NB4 (cell line): ENCODE results near the gene CDH2.
"Not testable (repeated sequence)": the region's sequence is repeated elsewhere in the genome, so short reads cannot be mapped to it uniquely, and the experiment has no call there.

Experiments used
- POLR2A ChIP-seq: IDR thresholded peaks from 2 replicates; pipeline ENCODE4 v1.6.1; 2011; ENCODE audit warnings: mild to moderate bottlenecking; ENCODE audit not compliant: insufficient read length; ENCODE audit errors: extremely low read depth
- TF ChIP-seq, protein P1 (sequence below): IDR thresholded peaks from one replicate; pipeline ENCODE4 v1.5.1; 2012; ENCODE audit warnings: low read depth, low read length
- TF ChIP-seq, protein P2 (sequence below): IDR thresholded peaks from 2 replicates; pipeline ENCODE4 v1.6.1; 2011; ENCODE audit warnings: low read depth, low read length

DNA sequence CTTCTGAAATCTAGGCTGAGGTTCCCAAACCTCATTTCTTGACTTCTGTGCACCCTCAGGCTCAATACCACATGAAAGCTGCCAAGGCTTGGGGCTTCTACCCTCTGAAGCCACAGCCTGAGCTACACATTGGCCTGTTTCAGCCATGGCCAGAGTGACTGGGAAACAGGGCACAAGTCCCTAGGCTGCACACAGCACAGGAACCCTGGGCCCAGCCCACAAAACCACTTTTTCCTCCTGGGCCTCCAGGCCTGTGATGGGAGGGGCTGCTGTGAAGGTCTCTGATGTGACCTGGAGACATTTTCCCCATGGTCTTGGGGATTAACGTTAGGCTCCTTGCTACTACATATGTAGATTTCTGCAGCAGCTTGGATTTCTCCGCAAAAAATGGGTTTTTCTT, 270.7 kb downstream of the CDH2 start:
- TF ChIP-seq, protein P1, sequence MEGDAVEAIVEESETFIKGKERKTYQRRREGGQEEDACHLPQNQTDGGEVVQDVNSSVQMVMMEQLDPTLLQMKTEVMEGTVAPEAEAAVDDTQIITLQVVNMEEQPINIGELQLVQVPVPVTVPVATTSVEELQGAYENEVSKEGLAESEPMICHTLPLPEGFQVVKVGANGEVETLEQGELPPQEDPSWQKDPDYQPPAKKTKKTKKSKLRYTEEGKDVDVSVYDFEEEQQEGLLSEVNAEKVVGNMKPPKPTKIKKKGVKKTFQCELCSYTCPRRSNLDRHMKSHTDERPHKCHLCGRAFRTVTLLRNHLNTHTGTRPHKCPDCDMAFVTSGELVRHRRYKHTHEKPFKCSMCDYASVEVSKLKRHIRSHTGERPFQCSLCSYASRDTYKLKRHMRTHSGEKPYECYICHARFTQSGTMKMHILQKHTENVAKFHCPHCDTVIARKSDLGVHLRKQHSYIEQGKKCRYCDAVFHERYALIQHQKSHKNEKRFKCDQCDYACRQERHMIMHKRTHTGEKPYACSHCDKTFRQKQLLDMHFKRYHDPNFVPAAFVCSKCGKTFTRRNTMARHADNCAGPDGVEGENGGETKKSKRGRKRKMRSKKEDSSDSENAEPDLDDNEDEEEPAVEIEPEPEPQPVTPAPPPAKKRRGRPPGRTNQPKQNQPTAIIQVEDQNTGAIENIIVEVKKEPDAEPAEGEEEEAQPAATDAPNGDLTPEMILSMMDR = not testable (repeated sequence)
- TF ChIP-seq, protein P2, sequence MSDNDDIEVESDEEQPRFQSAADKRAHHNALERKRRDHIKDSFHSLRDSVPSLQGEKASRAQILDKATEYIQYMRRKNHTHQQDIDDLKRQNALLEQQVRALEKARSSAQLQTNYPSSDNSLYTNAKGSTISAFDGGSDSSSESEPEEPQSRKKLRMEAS = not testable (repeated sequence)
- not testable (repeated sequence) for TF ChIP-seq POLR2A
